Lower leg skin (tissue), 4 donors: Measurements from ENCODE around the gene GOLGA6C. TPM values are rescaled to one million over a fixed set of nuclear protein-coding genes. Genes with fewer than 3 reads are reported as not detected.

Experiments
- DNase-seq, 2 donors: peaks; one replicate each; pipeline ENCODE4 v3.0.0-alpha.2; 2019; ENCODE audit warnings: low spot score in 2 of 2
- H3K4me3 ChIP-seq: fragments of 200-600 bp; sonication (generic); 2 replicates; pipeline ENCODE4 v1.5.1; 2017; ENCODE audit warnings: mild to moderate bottlenecking, low read depth; ENCODE audit not compliant: poor library complexity, severe bottlenecking
- CTCF ChIP-seq, 3 donors: fragments of 450-650 bp; IDR thresholded peaks; one replicate each; pipeline ENCODE4 v1.5.1; 2016; ENCODE audit warnings: antibody characterized with exemption in 3 of 3, mild to moderate bottlenecking in 3 of 3, moderate library complexity in 2 of 3
- POLR2A ChIP-seq, 2 donors: fragments of 450-650 bp; IDR thresholded peaks; one replicate each; pipeline ENCODE4 v1.6.1; 2016 to 2017; ENCODE audit warnings: antibody characterized with exemption in 2 of 2, mild to moderate bottlenecking in 1 of 2, moderate library complexity in 1 of 2
- WGBS, 2 donors: methylation state at CpG; one replicate each; pipeline ENCODE4 v1.1.5; 2018; 5-methylcytosine and 5-hydroxymethylcytosine counted together
- intact Hi-C: fragments of 100-400 bp; cut with DNase I; formaldehyde crosslinking; loops from one replicate; pipeline ENCODE4 v1.15.0; 2023; ENCODE audit warnings: low total_unique reads
- total RNA-seq, 4 donors: library from RNA; depleted of rRNA; stranded (reverse); fragments of >200 nt; gene quantifications; one replicate each; pipeline ENCODE4 v1.1.0, GENCODE V29; 2016

Gene GOLGA6C
- total RNA-seq, 4 donors from 2014 or later = 0.69 TPM; not detected in 2

- 72 to 78% methylated on average over 4 of the region's 4 CpGs for WGBS, 2 donors
- intact Hi-C loops = no loop called here
- no peak for DNase-seq
- H3K4me3 ChIP-seq = no peak overlapping the region
- TF ChIP-seq POLR2A (IDR thresholded peaks at IDR 0.05) = no peak
These were observed 26.3 kb upstream of the GOLGA6C start for GRCh38 chr15:75231836-75232235.

GRCh38 chr15:75232252-75232813 is 25.8 kb upstream of the GOLGA6C start:
- no peak for TF ChIP-seq CTCF (IDR thresholded peaks at IDR 0.05)
- TF ChIP-seq POLR2A (IDR thresholded peaks at IDR 0.05) = no peak
- no peak overlapping the region for H3K4me3 ChIP-seq
- intact Hi-C loops = no loop called here
- WGBS, 2 donors = 93 to 96% methylated on average over 12 of the region's 12 CpGs
- no peak for DNase-seq

GRCh38 chr15:75232826-75233503 is 25.2 kb upstream of the GOLGA6C start:
- WGBS, 2 donors = 83 to 91% methylated on average over 15 to 17 of the region's 17 CpGs
- intact Hi-C loops = no loop called here
- no peak for DNase-seq
- TF ChIP-seq CTCF (IDR thresholded peaks at IDR 0.05) = no peak
- TF ChIP-seq POLR2A (IDR thresholded peaks at IDR 0.05) = no peak
- H3K4me3 ChIP-seq = no peak overlapping the region

GRCh38 chr15:75233504-75234190 is 24.5 kb upstream of the GOLGA6C start:
- TF ChIP-seq CTCF (IDR thresholded peaks at IDR 0.05) = no peak
- no peak for TF ChIP-seq POLR2A (IDR thresholded peaks at IDR 0.05)
- DNase-seq = no peak
- H3K4me3 ChIP-seq = no peak overlapping the region
- intact Hi-C loops = no loop called here
- WGBS, 2 donors = 63 to 67% methylated on average over 14 of the region's 14 CpGs

- no peak for TF ChIP-seq POLR2A (IDR thresholded peaks at IDR 0.05)
- TF ChIP-seq CTCF (IDR thresholded peaks at IDR 0.05) = no peak
- no peak for DNase-seq
- 68 to 76% methylated on average over 5 of the region's 5 CpGs for WGBS, 2 donors
- intact Hi-C loops = no loop called here
- H3K4me3 ChIP-seq = no peak overlapping the region
These were observed 23.8 kb upstream of the GOLGA6C start for GRCh38 chr15:75234191-75234810.
